Neuronal stem cell (in vitro differentiated cells): Measurements from ENCODE around the gene MGMT.

Experiments
- DNase-seq: peaks from one replicate; pipeline ENCODE4 v3.0.0-alpha.2; 2013; ENCODE audit warnings: low spot score
- H2AFZ ChIP-seq: one replicate; pipeline ENCODE4 v1.6.1; 2013; ENCODE audit warnings: mild to moderate bottlenecking, low read length, inconsistent platforms
- H2AK5ac ChIP-seq: 2 replicates; pipeline ENCODE4 v1.6.1; 2013; ENCODE audit warnings: low read depth, mild to moderate bottlenecking, inconsistent platforms, low read length, moderate library complexity, mixed read lengths
- H2BK120ac ChIP-seq: 2 replicates; pipeline ENCODE4 v1.6.1; 2013; ENCODE audit warnings: low read depth, mild to moderate bottlenecking, inconsistent platforms, low read length, moderate library complexity, mixed read lengths
- H2BK12ac ChIP-seq: one replicate; pipeline ENCODE4 v1.6.1; 2013; ENCODE audit warnings: low read length, inconsistent platforms
- H2BK15ac ChIP-seq: 2 replicates; pipeline ENCODE4 v1.6.1; 2013; ENCODE audit warnings: mild to moderate bottlenecking, low read length, inconsistent platforms, mixed read lengths
- H2BK5ac ChIP-seq: one replicate; pipeline ENCODE4 v1.6.1; 2013; ENCODE audit warnings: inconsistent platforms, mild to moderate bottlenecking, low read length, moderate library complexity
- H3K14ac ChIP-seq: one replicate; pipeline ENCODE4 v1.6.1; 2013; ENCODE audit warnings: low read length, inconsistent platforms
- H3K18ac ChIP-seq: 2 replicates; pipeline ENCODE4 v1.6.1; 2013; ENCODE audit warnings: low read length, inconsistent platforms
- H3K23ac ChIP-seq: 2 replicates; pipeline ENCODE4 v1.6.1; 2013; ENCODE audit warnings: low read depth, mild to moderate bottlenecking, mixed read lengths, low read length, inconsistent platforms; ENCODE audit not compliant: poor library complexity
- H3K27ac ChIP-seq: replicated peaks from 3 replicates; pipeline ENCODE4 v1.5.1; 2013; ENCODE audit warnings: low read length, inconsistent platforms
- H3K27me3 ChIP-seq, 3 experiments: 2 replicates each; pipeline ENCODE4 v1.6.1; 2013; ENCODE audit warnings: low read length in 3 of 3, mild to moderate bottlenecking in 2 of 3, inconsistent platforms in 1 of 3, low read depth in 1 of 3, mixed read lengths in 1 of 3, moderate library complexity in 1 of 3; ENCODE audit not compliant: control insufficient read depth in 3 of 3, insufficient read depth in 3 of 3
- H3K36me3 ChIP-seq, 2 donors: replicated peaks in 1 of 2; 2 replicates each; pipeline ENCODE4 v1.6.1; 2013; ENCODE audit warnings: low read length in 2 of 2; ENCODE audit not compliant: control insufficient read depth in 2 of 2, insufficient read depth in 2 of 2
- H3K4ac ChIP-seq: 2 replicates; pipeline ENCODE4 v1.6.1; 2013; ENCODE audit warnings: inconsistent platforms, mild to moderate bottlenecking, low read length, moderate library complexity
- H3K4me1 ChIP-seq, 2 donors: 1 replicate in 1 of 2; 2 replicates in 1 of 2; pipeline ENCODE4 v1.6.1; 2013; ENCODE audit warnings: low read length in 2 of 2, low read depth in 1 of 2; ENCODE audit not compliant: control insufficient read depth in 2 of 2, insufficient read depth in 1 of 2
- H3K4me2 ChIP-seq: one replicate; pipeline ENCODE4 v1.6.1; 2013; ENCODE audit warnings: mild to moderate bottlenecking, low read length, inconsistent platforms; ENCODE audit not compliant: insufficient read depth, poor library complexity, severe bottlenecking
- H3K4me3 ChIP-seq, 2 donors: 2 replicates each; pipeline ENCODE4 v1.5.1; 2013; ENCODE audit warnings: low read length in 2 of 2, mild to moderate bottlenecking in 2 of 2, inconsistent platforms in 1 of 2, moderate library complexity in 1 of 2
- H3K79me1 ChIP-seq: one replicate; pipeline ENCODE4 v1.6.1; 2013; ENCODE audit warnings: low read depth, mild to moderate bottlenecking, inconsistent platforms, low read length, moderate library complexity
- H3K9ac ChIP-seq: one replicate; pipeline ENCODE4 v1.6.1; 2013; ENCODE audit warnings: mild to moderate bottlenecking, low read depth, low read length, inconsistent platforms; ENCODE audit not compliant: poor library complexity
- H3K9me3 ChIP-seq, 2 donors: replicated peaks in 1 of 2; 2 replicates each; pipeline versions ENCODE3 to v1.6.1; 2013; ENCODE audit warnings: low read length in 2 of 2, mild to moderate bottlenecking in 2 of 2, inconsistent platforms in 1 of 2, low read depth in 1 of 2, mixed read lengths in 1 of 2, moderate library complexity in 1 of 2; ENCODE audit not compliant: control insufficient read depth in 2 of 2, insufficient read depth in 1 of 2
- H4K8ac ChIP-seq: one replicate; pipeline ENCODE4 v1.6.1; 2013; ENCODE audit warnings: low read depth, mild to moderate bottlenecking, inconsistent platforms, low read length, moderate library complexity
- H4K91ac ChIP-seq: one replicate; pipeline ENCODE4 v1.6.1; 2013; ENCODE audit warnings: low read length, low read depth, mild to moderate bottlenecking, inconsistent platforms; ENCODE audit not compliant: poor library complexity
- WGBS, 2 donors: extraction: QIAGEN DNeasy Blood & Tissue Kit; methylation state at CpG; one replicate each; pipeline ENCODE4 v1.1.7; 2013; ENCODE audit warnings: missing lambda C conversion rate in 2 of 2, mixed read lengths in 1 of 2; ENCODE audit not compliant: insufficient read length in 2 of 2, insufficient replicate concordance in 1 of 2; ENCODE audit errors: extremely low coverage in 2 of 2; 5-methylcytosine and 5-hydroxymethylcytosine counted together

MGMT gene

DNA sequence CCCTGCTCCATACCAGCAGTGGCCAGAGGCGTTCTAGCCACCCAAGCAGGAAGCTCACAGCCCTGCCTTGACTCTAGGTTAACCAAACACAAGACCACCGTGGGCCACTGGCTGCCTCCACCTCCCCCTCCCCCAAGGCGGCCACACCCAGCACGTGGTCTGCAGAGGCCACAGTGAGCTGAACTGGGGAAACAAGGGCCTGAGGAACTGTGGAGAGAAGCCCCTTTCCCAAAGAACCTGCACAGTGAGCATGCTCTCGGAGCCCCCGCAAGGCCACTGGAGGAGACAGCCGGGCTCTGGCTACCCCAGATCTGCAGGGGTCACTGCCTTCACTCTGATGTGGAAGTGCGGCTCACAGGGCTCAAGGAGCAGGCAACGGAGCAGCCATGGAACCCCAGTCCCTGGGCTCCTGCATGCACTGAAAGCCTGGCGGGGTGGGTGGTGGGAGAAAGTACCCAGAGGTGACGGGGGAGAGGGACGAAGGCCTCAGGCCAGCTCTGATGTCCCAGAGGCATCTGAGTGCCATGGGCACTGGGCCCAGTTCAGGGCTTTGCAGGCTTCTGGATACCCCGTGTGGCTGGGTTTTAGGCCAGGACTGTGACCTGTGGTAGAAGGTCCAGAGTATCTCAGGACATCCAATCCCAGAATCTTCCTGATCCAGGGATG lies 307.8 kb downstream of the MGMT start:
- H3K36me3 ChIP-seq: no peaks in the 10 kb centered on the region
- no CpG with 5 or more reads among the region's 13 CpGs for WGBS, 2 donors
- no peak overlapping the region for H3K4ac ChIP-seq
- no peak overlapping the region for H3K4me3 ChIP-seq
- no peak overlapping the region for H2BK120ac ChIP-seq
- no peak overlapping the region for H2BK12ac ChIP-seq
- no peaks in the 10 kb centered on the region for H3K27me3 ChIP-seq
- H3K14ac ChIP-seq: peak overlapping the region; percentile 9
- H2BK15ac ChIP-seq: peak overlapping the region; percentile 11
- H3K79me1 ChIP-seq: no peaks in the 10 kb centered on the region
- no peak overlapping the region for H2AK5ac ChIP-seq
- H4K91ac ChIP-seq: no peak overlapping the region
- no peak overlapping the region for H3K27ac ChIP-seq
- peaks cover 0 to 3% of the 10 kb centered on the region in 2 donors for H3K9me3 ChIP-seq
- DNase-seq: no peak
- no peak overlapping the region for H3K23ac ChIP-seq
- H2BK5ac ChIP-seq: no peak overlapping the region
- no peak overlapping the region for H4K8ac ChIP-seq
- no peaks in the 10 kb centered on the region for H3K4me1 ChIP-seq
- peak overlapping the region; percentile 5 for H3K18ac ChIP-seq
- no peak overlapping the region for H3K9ac ChIP-seq
- no peak overlapping the region for H3K4me2 ChIP-seq
- no peak overlapping the region for H2AFZ ChIP-seq

DNA sequence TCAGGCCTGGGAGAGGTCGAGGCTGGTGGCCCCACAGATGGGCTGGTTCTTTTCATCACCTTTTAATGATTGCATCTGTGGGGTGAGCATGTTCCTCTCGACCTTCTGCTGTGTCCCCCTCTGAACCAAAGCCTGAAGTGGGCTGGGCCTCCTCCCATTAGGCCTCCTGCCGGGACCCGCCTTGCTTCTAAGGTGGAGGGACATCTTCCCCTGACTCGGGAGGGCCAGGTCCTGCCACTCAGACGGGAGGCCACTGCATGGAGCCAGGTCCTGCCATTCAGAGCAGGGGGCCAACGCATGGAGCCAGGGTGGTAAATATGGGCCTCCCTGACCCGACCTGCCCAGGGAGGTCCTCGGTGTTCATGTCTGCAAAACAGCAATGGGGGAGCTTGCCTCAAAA lies 308.6 kb downstream of the MGMT start:
- Histone ChIP-seq H4K91ac (no peak overlapping the region), H3K4ac (no peak overlapping the region), H3K4me3 (no peak overlapping the region), H3K4me1 (no peaks in the 10 kb centered on the region), H2AK5ac (no peak overlapping the region), H2BK120ac (no peak overlapping the region), H3K14ac (no peak overlapping the region), H4K8ac (no peak overlapping the region), H2AFZ (no peak overlapping the region), H3K9ac (no peak overlapping the region), H3K23ac (no peak overlapping the region), H3K9me3 (peaks cover 0 to 3% of the 10 kb centered on the region in 2 donors), H3K4me2 (no peak overlapping the region), H2BK5ac (no peak overlapping the region), H3K79me1 (no peaks in the 10 kb centered on the region), H3K18ac (no peak overlapping the region), H3K27me3 (no peaks in the 10 kb centered on the region), H2BK12ac (no peak overlapping the region), H3K36me3 (no peaks in the 10 kb centered on the region), H3K27ac (no peak overlapping the region), H2BK15ac (no peak overlapping the region)
- WGBS, 2 donors: no CpG with 5 or more reads among the region's 9 CpGs
- DNase-seq: no peak

DNA sequence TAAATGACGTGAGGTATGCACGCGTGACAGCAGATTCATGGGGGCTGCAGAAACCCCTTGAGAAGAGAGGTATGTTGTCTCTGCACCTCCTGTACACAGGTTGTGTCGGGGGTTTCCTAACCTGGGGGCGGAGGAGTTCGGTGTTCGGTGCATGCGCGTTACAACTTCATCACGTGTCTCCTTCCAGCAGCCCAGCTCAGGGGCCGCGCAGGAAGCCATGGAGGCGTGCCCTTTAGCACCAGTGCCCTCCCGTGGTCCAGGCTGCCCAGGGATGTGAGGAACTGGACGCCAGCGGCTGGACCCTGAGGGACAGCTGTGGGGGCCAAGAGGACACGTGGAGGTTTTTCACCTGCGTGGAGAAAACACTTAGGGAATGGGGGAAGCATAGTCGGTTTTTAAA lies 310.6 kb downstream of the MGMT start:
- no CpG with 5 or more reads among the region's 19 CpGs for WGBS, 2 donors

DNA sequence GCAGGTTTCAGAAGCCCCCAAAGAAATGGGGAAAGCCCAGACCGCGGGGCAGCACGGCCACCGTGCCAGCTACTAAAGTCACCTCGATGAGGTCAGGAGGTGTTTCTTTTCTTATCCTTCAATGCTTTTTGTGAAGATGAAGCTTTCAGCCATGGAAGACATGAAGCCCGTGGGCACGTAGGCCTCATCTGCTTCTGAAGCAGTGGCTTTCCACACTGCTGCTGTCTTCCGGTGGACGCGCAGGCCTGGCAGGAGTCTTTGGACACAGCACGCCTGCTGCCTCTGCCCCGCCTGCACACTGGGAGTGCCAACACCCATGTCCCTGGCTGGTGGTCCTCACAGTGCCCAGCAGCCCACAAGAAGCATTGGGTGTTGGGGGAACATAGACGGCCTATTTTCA lies 311.5 kb downstream of the MGMT start:
- H3K9me3 ChIP-seq: peaks cover 0 to 3% of the 10 kb centered on the region in 2 donors
- no peak overlapping the region for H2BK5ac ChIP-seq

More for the DNA sequence above, 310.6 kb downstream of the MGMT start:
- H3K27me3 ChIP-seq: no peaks in the 10 kb centered on the region
- H2AK5ac ChIP-seq: no peak overlapping the region
- no peak overlapping the region for H3K4me2 ChIP-seq
- H3K18ac ChIP-seq: no peak overlapping the region
- no peak overlapping the region for H3K23ac ChIP-seq
- no peaks in the 10 kb centered on the region for H3K4me1 ChIP-seq
- H2BK120ac ChIP-seq: no peak overlapping the region
- no peak overlapping the region for H2BK15ac ChIP-seq
- H3K9me3 ChIP-seq: peaks cover 0 to 3% of the 10 kb centered on the region in 2 donors
- H4K91ac ChIP-seq: peak overlapping the region; percentile 46
- H3K9ac ChIP-seq: no peak overlapping the region
- no peak overlapping the region for H3K4me3 ChIP-seq
- no peak overlapping the region for H2BK12ac ChIP-seq
- no peaks in the 10 kb centered on the region for H3K36me3 ChIP-seq
- H3K79me1 ChIP-seq: no peaks in the 10 kb centered on the region
- H2AFZ ChIP-seq: no peak overlapping the region
- H3K14ac ChIP-seq: peak overlapping the region; percentile 78
- no peak overlapping the region for H2BK5ac ChIP-seq
- H3K4ac ChIP-seq: no peak overlapping the region
- H3K27ac ChIP-seq: no peak overlapping the region
- DNase-seq: no peak
- no peak overlapping the region for H4K8ac ChIP-seq

More for the DNA sequence above, 311.5 kb downstream of the MGMT start:
- Histone ChIP-seq H3K4me1 (no peaks in the 10 kb centered on the region), H3K27ac (no peak overlapping the region), H2BK120ac (no peak overlapping the region), H3K36me3 (no peaks in the 10 kb centered on the region), H2AK5ac (peak overlapping the region; percentile 61), H3K4me3 (no peak overlapping the region), H2BK12ac (no peak overlapping the region), H4K8ac (no peak overlapping the region), H3K79me1 (no peaks in the 10 kb centered on the region), H3K27me3 (no peaks in the 10 kb centered on the region), H3K14ac (no peak overlapping the region), H3K18ac (peak overlapping the region; percentile 20), H4K91ac (peak overlapping the region; percentile 56), H3K23ac (peak overlapping the region; percentile 75), H3K9ac (no peak overlapping the region), H2BK15ac (no peak overlapping the region), H3K4me2 (no peak overlapping the region), H3K4ac (no peak overlapping the region), H2AFZ (no peak overlapping the region)
- no CpG with 5 or more reads among the region's 13 CpGs for WGBS, 2 donors
- no peak for DNase-seq
